ENCODE data around the gene RIPK3.
"Not testable (repeated sequence)": the region's sequence is repeated elsewhere in the genome, so short reads cannot be mapped to it uniquely, and the experiment has no call there.

Gene RIPK3

GRCh38 chr14:24339284-24340151, at the start of gene RIPK3:
Gene RIPK3 (minus strand): TSS chr14:24339991. CDS start chr14:24339826, 165 bp downstream.
- no peak for DNase-seq

GRCh38 chr14:24389226-24389848, 49.5 kb upstream of the RIPK3 start:
- peak; percentile 28 for DNase-seq

- DNase-seq: no peak
These were observed 48.8 kb upstream of the RIPK3 start for GRCh38 chr14:24388474-24389179.

- not testable (repeated sequence) for DNase-seq
These were observed 47.8 kb upstream of the RIPK3 start for GRCh38 chr14:24387579-24387978.

GRCh38 chr14:24387009-24387345, 47.2 kb upstream of the RIPK3 start:
- no peak for DNase-seq

- DNase-seq: no peak
These were observed 45.7 kb upstream of the RIPK3 start for GRCh38 chr14:24385524-24385923.

GRCh38 chr14:24384169-24384568, 44.4 kb upstream of the RIPK3 start:
- DNase-seq: no peak

GRCh38 chr14:24382064-24382371, 42.2 kb upstream of the RIPK3 start:
- no peak for DNase-seq

GRCh38 chr14:24381363-24382063, 41.7 kb upstream of the RIPK3 start:
- DNase-seq: no peak

- no peak for DNase-seq
These were observed 40.3 kb upstream of the RIPK3 start for GRCh38 chr14:24379907-24380730.

GRCh38 chr14:24378981-24379906, 39.5 kb upstream of the RIPK3 start:
- no peak for DNase-seq

- no peak for DNase-seq
These were observed 38.5 kb upstream of the RIPK3 start for GRCh38 chr14:24378327-24378726.

- DNase-seq: peak; percentile 31
These were observed 37.9 kb upstream of the RIPK3 start for GRCh38 chr14:24377657-24378056.

GRCh38 chr14:24377126-24377525, 37.3 kb upstream of the RIPK3 start:
- DNase-seq: no peak

GRCh38 chr14:24376448-24377070, 36.8 kb upstream of the RIPK3 start:
- DNase-seq: no peak

GRCh38 chr14:24372701-24373416, 33.1 kb upstream of the RIPK3 start:
- peak; percentile 36 for DNase-seq

GRCh38 chr14:24371605-24372004, 31.8 kb upstream of the RIPK3 start:
- not testable (repeated sequence) for DNase-seq

- no peak for DNase-seq
These were observed 31.0 kb upstream of the RIPK3 start for GRCh38 chr14:24370748-24371147.

- DNase-seq: no peak
These were observed 30.3 kb upstream of the RIPK3 start for GRCh38 chr14:24369907-24370687.
